ENCODE data around the gene ECSCR. TPM values are rescaled to one million over a fixed set of nuclear protein-coding genes. Genes with fewer than 3 reads are reported as not detected.

ECSCR gene
- total RNA-seq, 4 donors from 2014 or later, result 2.2 to 4.8 (median 3.6) TPM; not detected in 1

DNA sequence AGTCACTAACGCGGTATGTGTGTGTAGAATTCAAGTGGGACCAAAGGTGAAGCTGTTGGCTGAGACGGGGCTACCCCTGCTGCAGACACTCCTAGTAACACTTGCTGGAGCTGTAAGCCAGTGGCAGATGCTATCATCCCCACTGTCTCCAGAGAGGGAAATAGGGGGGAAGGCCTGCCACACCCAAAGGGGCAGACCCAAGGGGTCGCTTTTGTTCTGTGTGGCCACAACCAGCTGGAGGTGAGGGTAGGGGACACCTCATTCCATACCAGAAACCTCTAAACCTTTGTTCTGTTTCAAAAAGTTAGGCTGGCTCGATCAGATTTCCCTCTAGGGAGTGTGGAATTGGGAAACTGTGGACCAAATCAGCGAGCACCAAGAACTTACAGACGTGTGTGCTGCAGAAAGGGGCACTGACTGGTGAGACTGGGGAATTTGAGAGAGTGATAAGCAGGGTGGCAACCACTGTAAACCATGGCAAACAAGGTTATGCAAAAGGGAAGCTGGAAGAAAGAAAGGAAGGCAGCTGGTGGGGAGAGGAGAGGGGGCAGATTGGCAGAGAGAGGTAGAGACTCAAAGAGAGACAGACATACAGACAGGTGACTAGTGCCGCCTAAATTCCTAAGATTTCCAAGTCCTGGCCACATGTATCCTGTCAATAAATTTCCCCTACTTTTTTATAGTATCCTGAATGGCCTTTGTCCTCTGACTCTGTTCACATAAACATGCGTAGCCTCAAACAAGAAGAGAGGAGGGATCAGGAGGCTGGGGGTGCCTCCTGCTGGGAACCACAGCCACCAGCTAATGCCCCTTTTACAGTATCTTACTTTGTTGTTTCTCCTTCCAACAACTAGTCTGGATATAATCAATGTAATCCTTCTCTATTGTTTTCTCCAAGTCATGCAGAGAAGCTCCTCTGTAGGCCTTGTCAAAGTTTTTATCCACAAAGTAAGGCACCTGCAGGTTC, 43.0 kb downstream of the ECSCR start:
- WGBS, 2 donors (ENCODE audit: low coverage in 1 of 2), result 50 to 65% methylated on average over 6 to 9 of the region's 9 CpGs
- peak overlapping the region; percentile 35 to 74 (median 60) for H3K27ac ChIP-seq
- peaks cover 28 to 54% (median 37%) of the 10 kb centered on the region in 4 donors for H3K4me1 ChIP-seq
- no peaks in the 10 kb centered on the region for H3K9me3 ChIP-seq
- intact Hi-C loops (cut with DNase I; ENCODE audit: low total_unique reads) (loop anchor here (5.0 to 10.0 kb wide), 2 partner anchors 93 to 345 kb away; no protein-coding TSS in a partner anchor), in situ Hi-C loops (cut with MboI; ENCODE audit: low pct_ligation_motif_present in 1 of 4, low pct_unique_long_range_greater_than_20kb in 1 of 4, low sequenced_read_pairs in 3 of 4) (loop anchor here in 3 of 4 donors (5.0 to 10.0 kb wide), 3 partner anchors 85 to 98 kb away; no protein-coding TSS in a partner anchor)
- no peaks in the 10 kb centered on the region for H3K36me3 ChIP-seq
- DNase-seq, result peak; percentile 38
- TF ChIP-seq, protein P1, sequence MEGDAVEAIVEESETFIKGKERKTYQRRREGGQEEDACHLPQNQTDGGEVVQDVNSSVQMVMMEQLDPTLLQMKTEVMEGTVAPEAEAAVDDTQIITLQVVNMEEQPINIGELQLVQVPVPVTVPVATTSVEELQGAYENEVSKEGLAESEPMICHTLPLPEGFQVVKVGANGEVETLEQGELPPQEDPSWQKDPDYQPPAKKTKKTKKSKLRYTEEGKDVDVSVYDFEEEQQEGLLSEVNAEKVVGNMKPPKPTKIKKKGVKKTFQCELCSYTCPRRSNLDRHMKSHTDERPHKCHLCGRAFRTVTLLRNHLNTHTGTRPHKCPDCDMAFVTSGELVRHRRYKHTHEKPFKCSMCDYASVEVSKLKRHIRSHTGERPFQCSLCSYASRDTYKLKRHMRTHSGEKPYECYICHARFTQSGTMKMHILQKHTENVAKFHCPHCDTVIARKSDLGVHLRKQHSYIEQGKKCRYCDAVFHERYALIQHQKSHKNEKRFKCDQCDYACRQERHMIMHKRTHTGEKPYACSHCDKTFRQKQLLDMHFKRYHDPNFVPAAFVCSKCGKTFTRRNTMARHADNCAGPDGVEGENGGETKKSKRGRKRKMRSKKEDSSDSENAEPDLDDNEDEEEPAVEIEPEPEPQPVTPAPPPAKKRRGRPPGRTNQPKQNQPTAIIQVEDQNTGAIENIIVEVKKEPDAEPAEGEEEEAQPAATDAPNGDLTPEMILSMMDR (IDR thresholded peaks at IDR 0.05), result peak in 2 of 5 experiments; percentile 10 to 22
- TF ChIP-seq POLR2A (IDR thresholded peaks at IDR 0.05), result no peak
- no peak overlapping the region for H3K4me3 ChIP-seq
- no peaks in the 10 kb centered on the region for H3K27me3 ChIP-seq

DNA sequence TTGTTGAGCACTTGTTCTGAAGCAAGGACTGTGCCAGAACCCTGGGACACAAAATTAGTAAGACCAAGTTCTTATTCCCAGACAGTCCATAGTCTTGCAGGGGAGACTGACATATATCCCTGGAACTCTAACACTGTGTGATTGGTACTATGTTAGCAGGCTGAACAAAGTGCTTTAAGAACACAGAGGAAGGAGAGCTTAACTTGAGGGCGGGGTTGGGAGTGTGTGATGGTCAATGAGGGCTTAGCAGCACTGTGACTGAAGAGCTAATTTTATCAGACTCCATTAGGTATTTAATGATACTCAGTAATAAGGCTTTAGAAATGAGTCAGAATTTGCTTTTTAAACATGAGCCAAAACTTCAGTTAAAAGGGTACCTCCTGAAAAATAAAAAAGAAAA, 43.8 kb downstream of the ECSCR start:
- H3K27ac ChIP-seq, result peak overlapping the region; percentile 35 to 74 (median 60)

DNA sequence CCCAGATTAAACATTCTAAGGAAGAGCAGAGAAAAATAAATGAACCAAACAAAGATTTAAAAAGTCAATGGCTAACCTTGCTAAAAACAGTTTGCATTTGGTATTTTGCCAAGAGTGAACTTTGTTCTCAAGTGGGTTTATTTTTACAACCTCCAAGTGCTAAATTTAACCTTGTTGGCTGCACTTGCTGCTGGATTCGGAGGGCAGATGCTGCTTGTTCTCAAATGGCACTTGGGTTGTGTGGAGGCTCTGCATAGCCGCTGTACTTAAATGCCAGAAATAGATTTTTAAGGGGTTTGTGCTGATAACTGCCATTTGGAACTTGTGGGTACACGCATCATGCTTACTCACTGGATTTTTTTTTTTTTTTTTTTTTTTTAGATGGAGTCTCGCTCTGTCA, 45.3 kb downstream of the ECSCR start:
- no peaks in the 10 kb centered on the region for H3K9me3 ChIP-seq
- H3K36me3 ChIP-seq, result no peaks in the 10 kb centered on the region
- H3K4me1 ChIP-seq, result peaks cover 35 to 58% (median 39%) of the 10 kb centered on the region in 4 donors
- no peak for DNase-seq
- H3K27me3 ChIP-seq, result no peaks in the 10 kb centered on the region
- no peak overlapping the region for H3K4me3 ChIP-seq
- WGBS, 2 donors (ENCODE audit: low coverage in 1 of 2), result 36 to 49% methylated on average over 2 to 4 of the region's 4 CpGs
- peak overlapping the region; percentile 4 to 74 (median 59) for H3K27ac ChIP-seq
- intact Hi-C loops (cut with DNase I; ENCODE audit: low total_unique reads), result no loop called here
- TF ChIP-seq, protein P1 (IDR thresholded peaks at IDR 0.05), result no peak
- peak in 2 of 3 donors; percentile 6 to 18 for TF ChIP-seq POLR2AphosphoS5 (IDR thresholded peaks at IDR 0.05)
- TF ChIP-seq POLR2A (IDR thresholded peaks at IDR 0.05), result no peak
- TF ChIP-seq EP300 (IDR thresholded peaks at IDR 0.05; ENCODE audit: low read depth), result no peak
- in situ Hi-C loops (cut with MboI; ENCODE audit: low pct_ligation_motif_present in 1 of 4, low pct_unique_long_range_greater_than_20kb in 1 of 4, low sequenced_read_pairs in 3 of 4), result no loop called here

More for the DNA sequence above, 43.8 kb downstream of the ECSCR start:
- no peak for DNase-seq
- in situ Hi-C loops (cut with MboI; ENCODE audit: low pct_ligation_motif_present in 1 of 4, low pct_unique_long_range_greater_than_20kb in 1 of 4, low sequenced_read_pairs in 3 of 4), result no loop called here
- no peaks in the 10 kb centered on the region for H3K9me3 ChIP-seq
- intact Hi-C loops (cut with DNase I; ENCODE audit: low total_unique reads), result no loop called here
- no peak overlapping the region for H3K4me3 ChIP-seq
- no peaks in the 10 kb centered on the region for H3K27me3 ChIP-seq
- WGBS, 2 donors (ENCODE audit: low coverage in 1 of 2), result 70% methylated on average over 1 of the region's 1 CpG
- TF ChIP-seq EP300 (IDR thresholded peaks at IDR 0.05; ENCODE audit: low read depth) (no peak), POLR2A (IDR thresholded peaks at IDR 0.05) (no peak)
- H3K4me1 ChIP-seq, result peaks cover 35 to 58% (median 39%) of the 10 kb centered on the region in 4 donors
- no peaks in the 10 kb centered on the region for H3K36me3 ChIP-seq

DNA sequence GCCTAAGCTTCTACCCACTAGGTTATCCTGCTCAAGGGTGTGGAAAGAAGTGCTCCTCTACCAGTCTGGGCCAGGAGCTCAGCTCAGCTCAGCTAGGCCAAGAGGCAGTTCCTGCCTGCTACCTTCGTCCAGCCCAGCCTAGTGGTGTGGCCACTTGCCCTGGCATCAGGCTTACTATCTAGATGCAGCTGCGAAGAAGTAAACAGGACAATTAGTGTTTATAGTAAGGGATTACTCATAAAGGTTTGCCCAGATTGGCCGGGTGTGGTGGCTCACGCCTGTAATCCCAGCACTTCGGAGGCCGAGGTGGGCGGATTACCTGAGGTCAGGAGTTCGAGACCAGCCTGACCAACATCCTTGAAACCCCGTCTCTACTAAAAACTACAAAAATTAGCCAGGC, 45.9 kb downstream of the ECSCR start:
- H3K4me3 ChIP-seq, result no peak overlapping the region
- in situ Hi-C loops (cut with MboI; ENCODE audit: low pct_ligation_motif_present in 1 of 4, low pct_unique_long_range_greater_than_20kb in 1 of 4, low sequenced_read_pairs in 3 of 4) (no loop called here), intact Hi-C loops (cut with DNase I; ENCODE audit: low total_unique reads) (no loop called here)
- TF ChIP-seq POLR2AphosphoS5 (IDR thresholded peaks at IDR 0.05) (peak in 2 of 3 donors; percentile 69 to 88), POLR2A (IDR thresholded peaks at IDR 0.05) (peak; percentile 71)
- TF ChIP-seq, protein P1 (IDR thresholded peaks at IDR 0.05), result no peak
- WGBS, 2 donors (ENCODE audit: low coverage in 1 of 2), result 68% methylated on average over 9 of the region's 9 CpGs; no CpG with 5 or more reads in 1 of the 2 donors
- no peaks in the 10 kb centered on the region for H3K27me3 ChIP-seq
- no peaks in the 10 kb centered on the region for H3K36me3 ChIP-seq
- no peaks in the 10 kb centered on the region for H3K9me3 ChIP-seq
- H3K4me1 ChIP-seq, result peaks cover 35 to 58% (median 39%) of the 10 kb centered on the region in 4 donors
- peak; percentile 73 for DNase-seq
- H3K27ac ChIP-seq, result peak overlapping the region; percentile 27 to 74 (median 59)

All from transverse colon (tissue), 4 donors.